Cardiac fibroblast (primary cell): ENCODE results near the gene DYNC2LI1.

ENCODE experiments used
- DNase-seq, 2 donors: peaks; one replicate each; pipeline versions ENCODE4 v3.0.0 to v3.0.0-alpha.2; 2010; ENCODE audit warnings: low read depth in 2 of 2
- H3K4me3 ChIP-seq, 2 donors: replicated peaks in 1 of 2; 1 replicate in 1 of 2; 2 replicates in 1 of 2; pipeline ENCODE4 v1.5.1; 2011; ENCODE audit warnings: low read depth in 2 of 2, low read length in 2 of 2, mild to moderate bottlenecking in 2 of 2, moderate library complexity in 1 of 2
- TF ChIP-seq, protein P1 (sequence below): IDR thresholded peaks from one replicate; pipeline ENCODE4 v1.5.1; 2011; ENCODE audit warnings: low read depth, mild to moderate bottlenecking, low read length, inconsistent platforms

The DYNC2LI1 gene

DNA sequence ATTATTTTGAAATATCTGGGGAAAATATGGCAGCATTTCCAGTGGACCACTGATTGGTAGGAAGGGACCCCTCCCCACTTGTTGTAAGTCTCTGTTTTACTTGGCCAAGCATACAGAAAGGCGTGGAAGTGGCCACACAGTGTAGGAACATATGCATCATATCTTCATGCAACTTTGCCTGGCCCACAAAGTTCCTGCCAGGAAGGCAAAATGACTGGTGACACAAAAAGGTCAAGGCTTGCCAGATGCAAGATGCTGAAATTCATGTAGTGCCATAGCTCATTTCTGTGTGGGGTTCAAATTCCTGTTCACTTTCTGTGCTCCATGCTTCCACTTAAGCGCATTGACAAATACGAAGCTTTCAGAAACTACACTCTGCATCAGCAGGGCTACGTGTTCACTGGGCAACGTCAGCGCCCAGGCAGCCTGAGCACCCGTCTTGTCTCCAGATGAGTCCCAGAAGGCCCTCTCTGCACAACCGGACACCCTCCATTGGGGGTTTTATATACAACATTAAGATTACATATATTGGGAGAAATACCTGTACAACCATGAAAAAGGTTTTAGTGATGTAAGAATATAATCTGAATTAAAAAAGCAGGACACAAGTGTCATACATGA lies 3.6 kb downstream of the DYNC2LI1 start:
- no peak for DNase-seq
- no peak overlapping the region for H3K4me3 ChIP-seq
- TF ChIP-seq, protein P1, sequence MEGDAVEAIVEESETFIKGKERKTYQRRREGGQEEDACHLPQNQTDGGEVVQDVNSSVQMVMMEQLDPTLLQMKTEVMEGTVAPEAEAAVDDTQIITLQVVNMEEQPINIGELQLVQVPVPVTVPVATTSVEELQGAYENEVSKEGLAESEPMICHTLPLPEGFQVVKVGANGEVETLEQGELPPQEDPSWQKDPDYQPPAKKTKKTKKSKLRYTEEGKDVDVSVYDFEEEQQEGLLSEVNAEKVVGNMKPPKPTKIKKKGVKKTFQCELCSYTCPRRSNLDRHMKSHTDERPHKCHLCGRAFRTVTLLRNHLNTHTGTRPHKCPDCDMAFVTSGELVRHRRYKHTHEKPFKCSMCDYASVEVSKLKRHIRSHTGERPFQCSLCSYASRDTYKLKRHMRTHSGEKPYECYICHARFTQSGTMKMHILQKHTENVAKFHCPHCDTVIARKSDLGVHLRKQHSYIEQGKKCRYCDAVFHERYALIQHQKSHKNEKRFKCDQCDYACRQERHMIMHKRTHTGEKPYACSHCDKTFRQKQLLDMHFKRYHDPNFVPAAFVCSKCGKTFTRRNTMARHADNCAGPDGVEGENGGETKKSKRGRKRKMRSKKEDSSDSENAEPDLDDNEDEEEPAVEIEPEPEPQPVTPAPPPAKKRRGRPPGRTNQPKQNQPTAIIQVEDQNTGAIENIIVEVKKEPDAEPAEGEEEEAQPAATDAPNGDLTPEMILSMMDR: no peak

DNA sequence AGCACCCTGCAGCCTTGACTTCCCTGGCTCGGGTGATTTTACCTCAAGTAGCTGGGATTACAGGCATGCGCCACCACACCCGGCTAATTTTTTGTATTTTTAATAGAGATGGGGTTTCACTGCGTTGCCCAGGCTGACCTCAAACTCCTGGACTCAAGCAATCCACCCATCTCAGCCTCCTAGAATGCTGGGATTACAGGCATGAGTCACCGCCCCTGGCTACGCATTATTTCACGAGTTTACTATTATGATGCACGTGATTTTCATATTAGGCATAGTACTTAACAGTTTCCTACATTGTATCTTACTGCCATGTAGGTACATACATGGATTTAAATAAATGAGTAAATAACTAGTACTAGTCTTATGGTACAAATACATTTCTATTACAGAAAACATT lies 4.4 kb downstream of the DYNC2LI1 start:
- no peak for DNase-seq
- TF ChIP-seq, protein P1: no peak
- H3K4me3 ChIP-seq: no peak overlapping the region

- no peak overlapping the region for H3K4me3 ChIP-seq
- TF ChIP-seq, protein P1: no peak
- DNase-seq: no peak
Observed at GRCh38 chr2:43787895-43788294, 14.1 kb downstream of the DYNC2LI1 start.

GRCh38 chr2:43788646-43789045 lies 14.8 kb downstream of the DYNC2LI1 start:
- TF ChIP-seq, protein P1: no peak
- no peak for DNase-seq
- no peak overlapping the region for H3K4me3 ChIP-seq

GRCh38 chr2:43790147-43790546 lies 16.3 kb downstream of the DYNC2LI1 start:
- TF ChIP-seq, protein P1: no peak
- DNase-seq: peak in 1 of 2 donors; percentile 19
- H3K4me3 ChIP-seq: no peak overlapping the region

DNA sequence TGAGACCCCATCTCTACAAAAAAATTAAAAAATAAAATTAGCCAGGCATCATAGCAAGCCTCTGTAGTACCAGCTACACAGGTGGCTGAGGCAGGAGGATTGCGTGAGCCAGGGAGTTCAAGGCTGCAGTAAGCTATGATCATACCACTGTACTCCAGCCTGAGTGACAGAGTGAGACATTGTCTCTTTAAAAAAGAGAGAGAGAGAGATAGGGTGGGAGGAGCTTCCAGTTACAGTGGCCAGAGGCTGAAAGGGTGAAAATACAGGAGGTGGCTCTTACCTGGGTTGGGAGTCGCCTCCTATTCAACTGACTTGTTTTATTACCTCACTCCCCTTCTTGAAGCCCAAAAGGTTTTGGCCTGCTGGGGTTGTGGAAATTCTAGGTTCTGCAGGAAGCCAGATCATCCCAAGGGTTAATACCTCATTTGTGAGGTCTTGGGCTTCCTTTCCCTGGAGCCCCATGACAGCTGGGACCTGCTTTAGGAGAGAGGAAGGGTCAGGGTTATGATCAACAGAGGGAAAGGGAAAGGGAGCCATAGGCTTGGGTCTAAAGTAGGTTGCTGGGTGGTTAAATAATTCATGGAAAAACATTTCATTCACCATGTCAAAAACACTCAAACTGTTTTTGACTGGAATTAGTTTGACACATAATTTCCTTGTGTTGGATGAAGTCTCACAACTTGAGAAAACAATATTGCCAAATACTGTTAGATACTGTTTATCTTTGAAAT lies 17.4 kb downstream of the DYNC2LI1 start:
- DNase-seq: no peak
- H3K4me3 ChIP-seq: no peak overlapping the region
- TF ChIP-seq, protein P1: no peak

DNA sequence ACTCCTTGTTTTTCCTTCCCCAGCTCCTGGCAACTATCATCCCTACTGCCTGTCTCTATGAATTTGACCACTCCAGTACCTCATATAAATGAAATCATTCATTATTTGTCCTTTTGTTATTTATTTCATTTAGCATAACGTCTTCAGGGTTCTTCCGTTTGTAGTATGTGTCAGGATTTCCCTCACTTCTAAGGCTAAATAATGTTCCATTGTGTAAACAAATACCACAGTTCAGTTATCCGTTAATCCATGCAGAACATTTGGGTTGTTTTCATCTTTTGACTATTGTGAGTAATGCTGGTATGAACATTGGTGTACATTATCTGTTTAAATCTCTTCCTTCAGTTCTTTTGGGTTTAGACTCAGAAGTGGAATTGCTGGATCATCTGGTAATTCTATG lies 18.8 kb downstream of the DYNC2LI1 start:
- no peak for DNase-seq
- H3K4me3 ChIP-seq: no peak overlapping the region
- TF ChIP-seq, protein P1: no peak
